ENCODE results near the gene SLC12A4. TPM values are rescaled to one million over a fixed set of nuclear protein-coding genes. Genes with fewer than 3 reads are reported as not detected.
"Not testable (repeated sequence)": the region's sequence is repeated elsewhere in the genome, so short reads cannot be mapped to it uniquely, and the experiment has no call there.

SLC12A4 gene
- total RNA-seq, 1 donor from 2014 or later = 46.2 TPM

DNA sequence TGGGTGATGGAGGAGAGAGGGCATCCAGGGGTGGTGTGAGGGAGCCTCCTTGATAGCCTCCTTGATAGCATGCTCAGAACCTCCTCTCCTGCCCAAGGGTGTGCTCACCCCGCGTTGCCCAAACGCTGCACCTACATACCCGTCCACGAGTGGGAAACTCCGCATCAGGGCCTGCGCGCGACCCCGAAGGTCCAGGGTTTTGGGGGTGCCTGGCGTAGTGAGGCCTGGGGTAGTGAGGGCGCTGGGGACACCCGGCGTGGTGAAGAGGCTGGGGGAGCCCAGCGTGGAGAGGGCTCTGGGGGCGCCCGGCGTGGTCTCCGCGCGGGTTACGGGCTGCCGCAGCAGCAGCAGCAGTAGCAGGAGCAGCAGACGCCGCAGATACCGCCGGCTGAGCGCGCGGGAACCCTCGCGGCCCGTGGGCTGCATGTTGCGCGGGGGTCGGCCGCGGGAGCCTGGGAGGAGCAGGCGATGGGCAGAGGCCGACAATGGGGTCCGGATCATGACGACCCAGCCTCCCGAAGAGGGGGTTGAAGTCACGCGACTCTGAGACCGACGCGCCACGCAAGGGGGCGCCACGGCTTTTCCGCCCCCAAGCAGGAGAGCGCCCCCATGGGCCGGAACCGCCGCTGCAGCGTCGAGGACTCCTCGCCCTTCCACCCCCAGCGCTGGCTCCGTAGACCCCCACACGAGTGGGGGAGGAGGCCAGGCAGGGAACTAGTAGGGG, 11.7 kb upstream of the SLC12A4 start, which contains the start of gene DPEP3:
Gene DPEP3, minus strand, starts transcription at position 545 of the 724 bp plus-strand sequence. Its CDS starts 119 bp downstream, at position 426.
- no peak for DNase-seq (ENCODE audit: low spot score)
- H3K27ac Mint-ChIP-seq = no peak within 1 kb of the TSS
- H3K36me3 Mint-ChIP-seq (ENCODE audit: low read depth) = no peaks in the 10 kb centered on the region
- no peaks in the 10 kb centered on the region for H3K9me3 Mint-ChIP-seq
- intact Hi-C loops (cut with micrococcal nuclease) = loop anchor here (5.0 kb wide), 2 partner anchors 42 to 43 kb away; partner anchors contain the start of genes DDX28, DUS2 and PSMB10
- H3K27me3 Mint-ChIP-seq (ENCODE audit: low read depth) = no peaks in the 10 kb centered on the region
- H3K4me1 Mint-ChIP-seq (ENCODE audit: low read depth) = peaks cover 15% of the 10 kb centered on the region
- no peak within 1 kb of the TSS for H3K4me3 Mint-ChIP-seq (ENCODE audit: low read depth)

- DNase-seq (ENCODE audit: low spot score) = no peak
- Mint-ChIP-seq H3K4me1 (ENCODE audit: low read depth) (no peaks in the 10 kb centered on the region), H3K4me3 (ENCODE audit: low read depth) (no peak overlapping the region), H3K9me3 (no peaks in the 10 kb centered on the region), H3K36me3 (ENCODE audit: low read depth) (no peaks in the 10 kb centered on the region), H3K27me3 (ENCODE audit: low read depth) (no peaks in the 10 kb centered on the region), H3K27ac (no peak overlapping the region)
- intact Hi-C loops (cut with micrococcal nuclease) = no loop called here
Measured at GRCh38 chr16:67977469-67978227, 9.2 kb upstream of the SLC12A4 start.

- intact Hi-C loops (cut with micrococcal nuclease) = no loop called here
- Mint-ChIP-seq H3K4me1 (ENCODE audit: low read depth) (no peaks in the 10 kb centered on the region), H3K27me3 (ENCODE audit: low read depth) (no peaks in the 10 kb centered on the region), H3K9me3 (no peaks in the 10 kb centered on the region), H3K36me3 (ENCODE audit: low read depth) (no peaks in the 10 kb centered on the region), H3K4me3 (ENCODE audit: low read depth) (no peak overlapping the region), H3K27ac (no peak overlapping the region)
- no peak for DNase-seq (ENCODE audit: low spot score)
Measured at GRCh38 chr16:67977005-67977404, 8.6 kb upstream of the SLC12A4 start.

DNA sequence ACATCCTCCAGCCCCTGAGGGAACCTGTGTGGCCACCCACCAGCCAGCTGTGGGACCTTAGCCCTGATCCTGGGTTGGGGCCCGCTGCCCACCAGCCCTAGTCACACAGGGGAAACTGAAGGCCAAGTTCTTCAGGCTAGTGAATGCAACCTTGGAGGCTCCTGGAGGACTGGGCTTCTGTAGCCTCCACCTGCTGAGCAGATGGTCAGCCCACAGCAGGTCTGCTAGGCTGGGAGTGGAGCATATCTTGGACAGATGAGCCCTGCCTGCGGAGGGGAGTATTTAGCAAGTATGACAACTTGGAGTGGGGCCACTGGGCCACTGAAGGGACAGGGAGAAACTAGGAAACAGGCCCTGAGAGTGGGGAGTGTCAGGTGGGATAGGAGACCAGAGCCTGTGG, 7.8 kb upstream of the SLC12A4 start:
- H3K9me3 Mint-ChIP-seq = no peaks in the 10 kb centered on the region
- no peak for DNase-seq (ENCODE audit: low spot score)
- intact Hi-C loops (cut with micrococcal nuclease) = no loop called here
- no peaks in the 10 kb centered on the region for H3K36me3 Mint-ChIP-seq (ENCODE audit: low read depth)
- H3K4me1 Mint-ChIP-seq (ENCODE audit: low read depth) = no peaks in the 10 kb centered on the region
- H3K27me3 Mint-ChIP-seq (ENCODE audit: low read depth) = no peaks in the 10 kb centered on the region
- no peak overlapping the region for H3K27ac Mint-ChIP-seq
- H3K4me3 Mint-ChIP-seq (ENCODE audit: low read depth) = no peak overlapping the region

- H3K9me3 Mint-ChIP-seq = no peaks in the 10 kb centered on the region
- no peaks in the 10 kb centered on the region for H3K27me3 Mint-ChIP-seq (ENCODE audit: low read depth)
- no peak overlapping the region for H3K27ac Mint-ChIP-seq
- intact Hi-C loops (cut with micrococcal nuclease) = no loop called here
- no peak overlapping the region for H3K4me3 Mint-ChIP-seq (ENCODE audit: low read depth)
- no peak for DNase-seq (ENCODE audit: low spot score)
- no peaks in the 10 kb centered on the region for H3K36me3 Mint-ChIP-seq (ENCODE audit: low read depth)
- H3K4me1 Mint-ChIP-seq (ENCODE audit: low read depth) = no peaks in the 10 kb centered on the region
Measured at GRCh38 chr16:67975321-67976105, 7.1 kb upstream of the SLC12A4 start.

DNA sequence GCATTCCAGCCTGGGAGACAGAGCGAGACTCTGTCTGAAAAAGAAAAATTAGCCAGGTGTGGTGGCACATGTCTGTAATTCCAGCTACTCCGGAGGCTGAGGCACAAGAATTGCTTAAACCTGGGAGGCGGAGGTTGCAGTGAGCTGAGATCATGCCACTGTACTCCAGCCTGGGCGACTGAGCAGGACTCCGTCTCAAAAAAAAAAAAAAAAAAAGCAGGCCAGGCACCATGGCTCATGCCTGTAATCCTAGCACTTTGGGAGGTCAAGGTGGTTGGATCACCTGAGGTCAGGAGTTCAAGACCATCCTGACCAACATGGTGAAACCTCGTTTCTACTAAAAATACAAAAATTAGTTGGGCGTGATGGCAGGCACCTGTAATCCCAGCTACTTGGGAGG, 3.8 kb upstream of the SLC12A4 start:
- H3K27ac Mint-ChIP-seq; H3K36me3 Mint-ChIP-seq (ENCODE audit: low read depth); DNase-seq (ENCODE audit: low spot score); H3K4me1 Mint-ChIP-seq (ENCODE audit: low read depth); H3K9me3 Mint-ChIP-seq; H3K4me3 Mint-ChIP-seq (ENCODE audit: low read depth); intact Hi-C loops (cut with micrococcal nuclease); H3K27me3 Mint-ChIP-seq (ENCODE audit: low read depth): not testable (repeated sequence)

GRCh38 chr16:67971111-67971510, 2.7 kb upstream of the SLC12A4 start:
- no peaks in the 10 kb centered on the region for H3K9me3 Mint-ChIP-seq
- no peak overlapping the region for H3K4me3 Mint-ChIP-seq (ENCODE audit: low read depth)
- no peak overlapping the region for H3K27ac Mint-ChIP-seq
- no peaks in the 10 kb centered on the region for H3K27me3 Mint-ChIP-seq (ENCODE audit: low read depth)
- no peak for DNase-seq (ENCODE audit: low spot score)
- no peaks in the 10 kb centered on the region for H3K36me3 Mint-ChIP-seq (ENCODE audit: low read depth)
- H3K4me1 Mint-ChIP-seq (ENCODE audit: low read depth) = peaks cover 20% of the 10 kb centered on the region
- intact Hi-C loops (cut with micrococcal nuclease) = no loop called here

GRCh38 chr16:67969254-67970039, 1.0 kb upstream of the SLC12A4 start:
- H3K27ac Mint-ChIP-seq = peak overlapping the region; percentile 84
- H3K27me3 Mint-ChIP-seq (ENCODE audit: low read depth) = no peaks in the 10 kb centered on the region
- peaks cover 4% of the 10 kb centered on the region for H3K36me3 Mint-ChIP-seq (ENCODE audit: low read depth)
- intact Hi-C loops (cut with micrococcal nuclease) = loop anchor here (2.0 kb wide), 1 partner anchor 15 kb away; no protein-coding TSS in a partner anchor
- no peaks in the 10 kb centered on the region for H3K9me3 Mint-ChIP-seq
- no peak for DNase-seq (ENCODE audit: low spot score)
- peaks cover 27% of the 10 kb centered on the region for H3K4me1 Mint-ChIP-seq (ENCODE audit: low read depth)
- H3K4me3 Mint-ChIP-seq (ENCODE audit: low read depth) = peak overlapping the region; percentile 85

GRCh38 chr16:67967958-67968399, 458 bp downstream of the SLC12A4 start:
- peak; percentile 29 for DNase-seq (ENCODE audit: low spot score)
- no peaks in the 10 kb centered on the region for H3K27me3 Mint-ChIP-seq (ENCODE audit: low read depth)
- intact Hi-C loops (cut with micrococcal nuclease) = loop anchor here (1.0 to 2.0 kb wide), 2 partner anchors 17 to 33 kb away; no protein-coding TSS in a partner anchor
- H3K4me1 Mint-ChIP-seq (ENCODE audit: low read depth) = peaks cover 27% of the 10 kb centered on the region
- H3K36me3 Mint-ChIP-seq (ENCODE audit: low read depth) = peaks cover 5% of the 10 kb centered on the region
- H3K4me3 Mint-ChIP-seq (ENCODE audit: low read depth) = peak overlapping the region; percentile 100
- H3K9me3 Mint-ChIP-seq = no peaks in the 10 kb centered on the region
- peak overlapping the region; percentile 88 for H3K27ac Mint-ChIP-seq

DNA sequence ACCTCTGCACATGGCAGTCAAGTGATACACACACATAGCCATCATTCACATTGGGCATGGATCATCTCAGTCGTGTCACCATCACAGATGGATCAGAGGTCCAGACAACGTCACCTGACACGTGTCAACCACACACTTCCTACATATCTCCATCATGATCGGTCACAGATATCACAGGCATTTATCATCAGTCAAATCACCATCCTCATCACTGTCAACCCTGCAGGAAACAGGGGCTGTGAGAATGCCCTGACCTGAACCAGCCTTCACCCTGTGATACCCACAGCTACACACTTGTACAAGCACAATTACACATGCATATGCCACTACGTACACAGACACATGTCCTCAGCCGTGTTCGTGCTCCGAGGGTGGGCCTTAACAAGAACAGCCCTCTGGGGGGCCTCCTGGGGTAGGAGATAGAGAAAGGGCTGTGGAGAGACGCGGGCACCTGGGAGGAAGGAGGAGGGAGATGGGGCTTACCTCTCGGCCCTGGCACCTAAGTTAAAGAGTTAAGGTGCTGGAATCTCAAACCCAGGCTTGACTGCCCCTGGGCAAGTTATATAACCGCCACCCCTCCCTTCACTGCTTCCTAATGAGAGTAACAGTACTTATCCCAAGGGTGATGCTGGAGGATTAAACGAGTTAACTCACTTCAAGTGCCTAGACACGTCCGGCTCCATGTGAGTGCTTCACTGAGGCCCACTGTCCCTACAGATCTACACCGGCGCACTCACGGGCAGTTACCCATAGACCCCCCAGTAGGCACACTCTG, 1.1 kb downstream of the SLC12A4 start:
- Mint-ChIP-seq H3K27ac (peak overlapping the region; percentile 88), H3K27me3 (ENCODE audit: low read depth) (no peaks in the 10 kb centered on the region), H3K36me3 (ENCODE audit: low read depth) (peaks cover 11% of the 10 kb centered on the region), H3K4me3 (ENCODE audit: low read depth) (peak overlapping the region; percentile 100), H3K4me1 (ENCODE audit: low read depth) (peaks cover 27% of the 10 kb centered on the region), H3K9me3 (no peaks in the 10 kb centered on the region)
- DNase-seq (ENCODE audit: low spot score) = no peak
- intact Hi-C loops (cut with micrococcal nuclease) = no loop called here

- no peaks in the 10 kb centered on the region for H3K9me3 Mint-ChIP-seq
- H3K36me3 Mint-ChIP-seq (ENCODE audit: low read depth) = peaks cover 17% of the 10 kb centered on the region
- DNase-seq (ENCODE audit: low spot score) = no peak
- no peaks in the 10 kb centered on the region for H3K27me3 Mint-ChIP-seq (ENCODE audit: low read depth)
- peaks cover 27% of the 10 kb centered on the region for H3K4me1 Mint-ChIP-seq (ENCODE audit: low read depth)
- H3K27ac Mint-ChIP-seq = peak overlapping the region; percentile 88
- intact Hi-C loops (cut with micrococcal nuclease) = no loop called here
- H3K4me3 Mint-ChIP-seq (ENCODE audit: low read depth) = peak overlapping the region; percentile 100
Measured at GRCh38 chr16:67966549-67967182, 1.8 kb downstream of the SLC12A4 start.
